Activated CD4-positive, alpha-beta T cell treated with anti-CD3 and anti-CD28 coated beads, Interleukin-2, amount 50 U/mL, for 24 hours (primary cell): ENCODE results near the gene HOXD8.

Source experiments
- DNase-seq, 2 donors: peaks; one replicate each; pipeline ENCODE4 v3.0.0-alpha.2; 2020; ENCODE audit warnings: low read depth in 1 of 2, low spot score in 1 of 2

Gene HOXD8

DNA sequence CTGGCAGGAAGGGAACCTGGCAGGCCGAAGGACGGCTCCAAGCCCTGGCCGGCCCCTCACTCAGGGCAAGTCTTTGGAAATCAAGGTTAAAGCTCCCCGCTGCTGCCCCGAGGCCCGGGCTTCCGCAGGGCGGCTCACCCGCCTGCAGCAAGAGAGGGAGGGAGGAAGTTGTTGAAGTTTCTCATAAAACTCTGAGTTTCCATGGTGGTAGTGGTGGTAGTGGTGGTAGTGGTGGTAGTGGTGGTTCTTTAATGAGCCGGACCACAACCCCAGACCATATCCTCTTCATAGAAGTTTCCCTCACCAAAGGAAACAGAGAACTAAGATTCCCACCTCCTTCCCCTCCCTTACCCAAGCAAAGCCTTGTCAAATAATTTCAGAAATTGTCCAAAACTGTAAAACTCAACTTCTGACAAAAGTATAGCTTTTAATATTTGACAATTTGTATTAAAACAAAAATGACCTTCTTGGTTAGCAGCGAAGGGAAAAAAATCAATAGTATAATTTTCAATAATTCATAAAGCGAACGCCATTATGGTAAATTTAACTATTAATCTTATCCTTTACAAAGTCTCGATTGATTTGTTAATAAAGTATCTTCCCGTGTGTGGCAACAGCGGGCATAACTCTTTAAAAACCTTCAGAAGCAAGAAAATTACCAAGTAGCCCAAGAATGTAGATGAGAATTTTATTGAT, 14.4 kb upstream of the HOXD8 start:
- no peak for DNase-seq

GRCh38 chr2:176115883-176116813, 13.4 kb upstream of the HOXD8 start, which contains the start of gene HOXD10:
HOXD10 (plus strand) TSS chr2:176116778; CDS start chr2:176116834, 56 bp downstream.
- no peak for DNase-seq

DNA sequence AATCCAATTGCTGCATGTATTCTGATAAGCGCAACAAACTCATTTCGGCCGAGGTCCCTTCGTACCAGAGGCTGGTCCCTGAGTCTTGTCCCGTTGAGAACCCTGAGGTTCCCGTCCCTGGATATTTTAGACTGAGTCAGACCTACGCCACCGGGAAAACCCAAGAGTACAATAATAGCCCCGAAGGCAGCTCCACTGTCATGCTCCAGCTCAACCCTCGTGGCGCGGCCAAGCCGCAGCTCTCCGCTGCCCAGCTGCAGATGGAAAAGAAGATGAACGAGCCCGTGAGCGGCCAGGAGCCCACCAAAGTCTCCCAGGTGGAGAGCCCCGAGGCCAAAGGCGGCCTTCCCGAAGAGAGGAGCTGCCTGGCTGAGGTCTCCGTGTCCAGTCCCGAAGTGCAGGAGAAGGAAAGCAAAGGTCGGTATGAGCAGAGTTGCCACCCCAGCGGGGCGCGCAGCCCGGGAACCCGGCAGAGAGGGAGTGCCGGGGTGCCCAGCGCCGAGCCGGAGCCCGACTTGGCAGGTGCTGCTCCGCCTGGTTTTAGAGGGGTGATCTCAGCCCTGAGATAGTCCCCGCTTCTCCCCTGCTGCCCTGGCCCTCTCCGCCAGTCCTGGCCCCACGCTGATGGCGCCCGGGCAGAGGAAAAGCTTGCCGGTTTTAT, 12.2 kb upstream of the HOXD8 start:
- no peak for DNase-seq

DNA sequence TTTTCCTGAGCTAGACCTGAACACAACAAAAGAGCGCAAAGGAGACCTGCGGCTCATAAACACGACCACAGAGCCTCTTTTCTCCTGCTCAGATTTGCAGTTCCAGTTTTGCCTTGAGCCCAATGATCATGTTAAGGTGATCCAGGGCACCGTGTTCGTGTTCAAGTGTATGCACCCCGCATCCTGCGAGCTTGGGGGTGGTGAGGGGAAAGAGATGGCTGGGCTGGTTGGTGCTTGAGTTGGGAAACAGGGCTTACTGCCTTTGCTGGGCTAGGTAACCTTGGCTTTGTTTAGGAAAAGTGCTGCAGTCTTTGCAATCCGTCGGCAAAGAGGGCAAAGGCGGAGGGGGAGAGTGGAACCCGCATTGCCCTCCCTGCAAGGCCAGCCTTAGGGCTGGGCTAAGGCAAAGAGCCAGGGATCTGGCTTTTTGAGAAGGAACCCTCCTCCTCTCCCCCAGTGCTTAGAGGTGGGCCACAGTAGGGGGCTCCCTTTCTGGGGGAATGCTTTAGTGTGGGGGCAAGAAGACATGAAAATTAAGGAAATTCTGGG, 11.6 kb upstream of the HOXD8 start:
- DNase-seq: no peak

GRCh38 chr2:176118601-176119339, 10.7 kb upstream of the HOXD8 start:
- DNase-seq: no peak

DNA sequence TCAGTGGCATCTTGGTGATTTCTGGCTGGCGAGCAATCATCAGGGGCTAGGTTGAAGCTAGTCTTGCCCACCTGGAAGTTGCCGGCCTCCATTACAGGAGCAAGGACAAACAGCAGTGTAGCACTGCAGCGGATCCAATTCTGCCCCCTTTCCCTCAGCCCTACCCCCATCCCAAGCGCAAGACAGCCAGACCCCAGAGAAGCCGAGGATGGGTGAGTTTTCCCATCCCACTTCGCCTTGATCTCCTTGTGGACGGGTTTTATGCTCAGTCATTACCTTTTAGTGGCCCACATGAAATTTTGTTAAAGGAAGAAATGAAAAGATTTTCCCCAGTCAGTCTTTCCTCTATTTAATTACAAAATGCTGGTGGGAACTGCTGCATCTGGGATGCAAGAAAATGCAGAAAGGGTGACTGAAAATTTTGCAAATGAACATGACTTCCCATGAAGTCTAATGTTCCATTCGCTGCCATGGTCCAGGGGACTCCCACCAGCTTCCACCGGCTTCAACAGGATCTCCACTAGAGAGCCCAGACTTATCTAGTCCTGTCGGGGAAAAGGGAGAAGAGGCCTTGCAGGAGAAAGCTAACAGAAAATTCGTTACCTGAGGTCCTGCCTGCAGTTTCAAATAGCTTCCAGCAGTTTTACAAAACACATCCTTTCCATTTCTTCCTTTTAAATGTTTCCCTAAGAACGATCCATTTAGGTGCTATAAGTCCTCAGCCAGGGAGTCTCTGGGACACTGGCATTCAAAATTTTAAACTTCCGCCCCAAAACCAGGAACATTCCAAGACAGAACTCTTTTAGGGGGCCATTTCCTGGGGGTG, 8.9 kb upstream of the HOXD8 start:
- no peak for DNase-seq

DNA sequence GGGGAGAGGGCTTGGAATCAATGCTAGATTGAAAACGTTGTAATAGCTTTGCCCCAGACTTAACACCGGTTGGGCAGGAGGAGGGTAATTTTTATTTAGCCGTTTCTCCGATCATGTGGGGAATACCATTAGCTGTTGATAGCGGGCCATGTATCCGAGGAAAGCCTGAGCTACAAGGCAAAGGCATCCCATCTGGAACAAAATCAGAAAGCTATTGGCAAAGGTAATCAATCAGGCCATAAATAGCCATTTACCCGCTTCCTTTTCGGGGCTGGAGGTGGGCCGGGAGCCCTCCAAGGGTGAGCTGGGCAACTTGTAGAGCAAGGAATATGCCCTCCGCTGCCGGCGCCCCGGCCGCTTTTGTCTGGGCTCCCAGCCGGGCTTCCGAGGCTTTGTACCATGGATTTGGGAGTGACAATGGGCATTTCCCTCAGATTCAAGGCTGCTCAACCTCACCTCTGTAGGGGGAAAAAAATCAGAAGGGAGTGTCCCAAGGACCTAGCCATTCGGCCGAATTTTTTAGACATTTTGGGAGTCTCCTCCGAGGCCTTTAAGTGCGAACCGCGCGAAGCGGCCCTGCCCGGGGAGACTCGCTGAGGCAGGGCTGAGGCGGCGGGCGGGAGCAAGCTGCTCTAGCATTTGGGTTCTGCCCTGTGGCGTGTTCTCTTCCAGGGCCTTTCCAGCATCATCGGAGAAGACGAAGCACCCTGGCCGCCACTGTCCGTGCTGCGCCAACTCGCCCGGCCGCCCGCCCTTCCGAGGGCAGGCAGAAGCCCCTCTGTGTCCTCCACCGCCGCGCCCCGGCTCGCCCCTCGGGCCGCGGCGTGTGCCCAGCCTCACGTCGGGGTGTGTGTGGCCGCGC, 8.1 kb upstream of the HOXD8 start:
- no peak for DNase-seq

- DNase-seq: no peak
Measured at GRCh38 chr2:176122052-176122682, 7.3 kb upstream of the HOXD8 start.

- no peak for DNase-seq
Measured at GRCh38 chr2:176122683-176123410, 6.7 kb upstream of the HOXD8 start, which contains the start of gene HOXD9. HOXD9 (plus strand) TSS chr2:176122719; CDS start chr2:176122769, 50 bp downstream.

- no peak for DNase-seq
Measured at GRCh38 chr2:176123411-176124109, 5.9 kb upstream of the HOXD8 start.

DNA sequence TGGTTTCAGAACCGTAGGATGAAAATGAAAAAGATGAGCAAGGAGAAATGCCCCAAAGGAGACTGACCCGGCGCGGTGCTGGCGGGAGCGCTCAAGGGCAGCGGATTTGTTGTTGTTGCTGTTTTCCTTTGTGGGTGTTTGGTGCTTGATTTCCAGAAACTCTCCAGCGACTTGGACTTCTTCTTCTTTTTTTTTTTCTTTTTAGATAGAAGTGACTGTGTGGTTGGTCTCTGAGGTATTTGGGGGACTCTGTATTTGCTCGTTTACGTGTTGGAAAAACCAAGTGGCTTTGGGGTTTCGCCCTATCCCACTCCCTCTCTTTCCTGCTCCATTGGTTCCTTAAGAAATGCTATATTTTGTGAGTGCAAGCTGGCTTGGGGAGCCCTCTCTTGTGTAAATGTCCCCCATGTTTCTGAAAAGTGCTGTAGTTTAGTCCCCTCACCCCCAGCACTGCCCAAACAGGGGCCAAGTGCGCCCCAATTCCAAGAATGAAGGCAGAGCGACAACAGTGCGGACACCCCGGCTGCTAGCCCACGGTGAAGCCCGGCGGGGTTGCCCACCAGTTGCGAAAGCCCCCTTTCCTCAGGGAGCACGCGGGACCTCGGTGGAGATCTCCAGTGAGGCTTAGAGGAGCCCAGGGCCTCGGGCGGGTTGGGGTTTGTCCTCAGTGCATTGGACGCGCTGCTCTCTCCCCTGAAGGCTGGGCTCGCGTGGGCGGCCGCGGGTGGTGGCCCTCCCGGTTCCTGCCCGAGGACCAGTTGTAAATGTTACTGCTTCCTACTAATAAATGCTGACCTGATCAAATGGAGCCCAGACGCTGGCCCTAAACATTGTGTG, 5.2 kb upstream of the HOXD8 start:
- DNase-seq: no peak

DNA sequence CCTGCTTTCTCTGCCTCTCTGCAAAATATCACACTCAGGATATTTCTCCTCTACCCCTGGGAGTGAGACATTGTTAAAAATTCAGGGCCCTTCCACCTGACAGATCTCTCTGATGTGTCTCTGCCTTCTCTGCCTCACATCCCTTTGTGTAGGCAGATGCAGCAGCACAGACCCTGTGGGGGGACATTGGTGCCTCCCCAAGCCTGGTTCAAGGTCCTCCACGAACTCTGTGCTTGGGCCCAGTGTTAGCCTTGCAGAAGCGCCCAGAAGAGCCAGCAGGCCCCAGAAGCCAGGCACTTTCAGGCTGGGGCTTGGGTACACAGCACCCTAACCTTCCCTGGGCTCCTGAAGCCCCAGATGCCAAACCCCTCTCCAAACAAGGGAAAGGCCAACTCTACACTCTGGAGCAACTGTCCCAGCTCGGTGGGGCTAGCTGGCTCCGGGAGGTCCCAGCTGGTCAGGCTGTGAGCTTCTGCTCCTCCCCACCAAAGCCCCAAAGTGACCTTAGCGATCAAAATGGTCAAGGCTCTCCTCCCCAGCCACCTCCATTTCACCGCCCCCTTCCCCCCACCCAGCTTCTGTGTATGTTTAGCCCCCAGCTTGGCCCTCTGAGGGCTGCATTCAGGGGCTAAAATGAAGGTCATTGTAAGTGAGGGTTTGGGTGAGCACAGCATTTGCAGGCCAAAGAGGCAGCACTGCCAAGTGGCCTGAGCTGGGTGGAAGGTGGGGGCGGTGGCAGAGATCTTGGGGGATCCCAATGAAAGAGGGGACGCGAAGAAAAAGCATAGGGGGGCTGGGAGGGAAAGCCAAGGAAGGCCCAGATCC, 4.3 kb upstream of the HOXD8 start:
- DNase-seq: no peak

DNA sequence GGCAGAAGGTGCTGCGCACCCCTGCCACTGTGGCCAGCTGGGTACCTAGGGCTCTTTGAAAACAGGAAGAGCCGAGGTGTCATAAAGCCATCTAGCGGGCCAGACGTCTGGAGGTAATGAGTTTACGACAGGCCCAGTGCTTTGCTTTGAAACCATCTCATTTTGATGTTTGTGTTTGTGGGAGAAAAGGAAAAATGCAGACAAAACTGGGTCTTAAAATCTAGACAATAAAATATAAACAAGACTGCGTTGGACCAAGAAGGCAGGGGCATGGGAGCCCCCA, 3.8 kb upstream of the HOXD8 start:
- DNase-seq: no peak

- DNase-seq: peak; percentile 52 to 60
Measured at GRCh38 chr2:176126929-176127773, 2.4 kb upstream of the HOXD8 start.

DNA sequence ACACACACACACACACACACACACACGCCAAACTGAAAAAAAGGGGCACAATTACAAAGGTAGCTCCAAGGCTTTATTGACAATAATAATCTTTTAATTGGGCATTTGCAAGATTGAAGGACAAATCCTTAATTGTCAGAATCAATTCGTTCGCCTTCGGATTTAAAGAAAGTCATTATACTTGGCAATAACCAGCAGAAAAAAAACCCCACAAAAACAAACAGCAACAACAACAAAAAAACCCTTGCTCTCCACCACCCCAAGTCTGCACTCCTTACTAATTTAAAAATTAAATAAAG, 1.8 kb upstream of the HOXD8 start:
- no peak for DNase-seq
